ENCODE results near the gene PAGE2B. TPM values are rescaled to one million over a fixed set of nuclear protein-coding genes. Genes with fewer than 3 reads are reported as not detected.

Gene PAGE2B
- total RNA-seq, 4 donors from 2014 or later = not detected

GRCh38 chrX:55072286-55072685 is 2.5 kb upstream of the PAGE2B start:
- no peak overlapping the region for H3K4me3 ChIP-seq
- ATAC-seq (no peak), DNase-seq (no peak)
- intact Hi-C loops (cut with DNase I; ENCODE audit: low total_unique reads) = no loop called here
- no peaks in the 10 kb centered on the region for H3K4me1 ChIP-seq
- H3K27ac ChIP-seq = no peak overlapping the region
- H3K36me3 ChIP-seq = no peaks in the 10 kb centered on the region
- no peaks in the 10 kb centered on the region for H3K27me3 ChIP-seq
- TF ChIP-seq CTCF (IDR thresholded peaks at IDR 0.05 in 4 of 5, conservative IDR thresholded peaks at IDR 0.05 in 1 of 5) = no peak
- TF ChIP-seq POLR2A (IDR thresholded peaks at IDR 0.05) = no peak
- no peaks in the 10 kb centered on the region for H3K9me3 ChIP-seq
- in situ Hi-C loops (cut with MboI; ENCODE audit: low sequenced_read_pairs in 4 of 4) = loop anchor here in 1 of 4 donors (25.0 kb wide), 1 partner anchor 185 kb away; no protein-coding TSS in a partner anchor

GRCh38 chrX:55088795-55089489 is 14.1 kb downstream of the PAGE2B start, which contains the start of gene PAGE2:
Gene PAGE2, plus strand, starts transcription at chrX:55089018. Its CDS starts 1,003 bp downstream, at chrX:55090021.
- Histone ChIP-seq H3K9me3 (peaks cover 0 to 4% (median 0%) of the 10 kb centered on the region in 3 donors), H3K4me1 (no peaks in the 10 kb centered on the region), H3K4me3 (no peak within 1 kb of the TSS), H3K27ac (no peak within 1 kb of the TSS), H3K27me3 (no peaks in the 10 kb centered on the region), H3K36me3 (no peaks in the 10 kb centered on the region)
- intact Hi-C loops (cut with DNase I; ENCODE audit: low total_unique reads) = no loop called here
- TF ChIP-seq CTCF (IDR thresholded peaks at IDR 0.05 in 4 of 5, conservative IDR thresholded peaks at IDR 0.05 in 1 of 5) (no peak), POLR2A (IDR thresholded peaks at IDR 0.05) (no peak)
- ATAC-seq (no peak), DNase-seq (no peak)
- in situ Hi-C loops (cut with MboI; ENCODE audit: low sequenced_read_pairs in 4 of 4) = no loop called here

- no peak for ATAC-seq
- Histone ChIP-seq H3K27me3 (peaks cover 0 to 2% (median 0%) of the 10 kb centered on the region in 3 donors), H3K4me1 (no peaks in the 10 kb centered on the region), H3K36me3 (no peaks in the 10 kb centered on the region), H3K9me3 (no peaks in the 10 kb centered on the region), H3K27ac (no peak overlapping the region), H3K4me3 (no peak overlapping the region)
- intact Hi-C loops (cut with DNase I; ENCODE audit: low total_unique reads) = no loop called here
- no peak for DNase-seq
- in situ Hi-C loops (cut with MboI; ENCODE audit: low sequenced_read_pairs in 4 of 4) = no loop called here
- TF ChIP-seq POLR2A (IDR thresholded peaks at IDR 0.05) (no peak), CTCF (IDR thresholded peaks at IDR 0.05 in 4 of 5, conservative IDR thresholded peaks at IDR 0.05 in 1 of 5) (no peak)
Observed at GRCh38 chrX:55098691-55099090, 23.9 kb downstream of the PAGE2B start.

GRCh38 chrX:55099162-55099561 is 24.3 kb downstream of the PAGE2B start:
- ATAC-seq = no peak
- Histone ChIP-seq H3K36me3 (no peaks in the 10 kb centered on the region), H3K4me3 (no peak overlapping the region), H3K4me1 (no peaks in the 10 kb centered on the region), H3K27ac (no peak overlapping the region), H3K9me3 (no peaks in the 10 kb centered on the region), H3K27me3 (peaks cover 0 to 3% (median 0%) of the 10 kb centered on the region in 3 donors)
- in situ Hi-C loops (cut with MboI; ENCODE audit: low sequenced_read_pairs in 4 of 4) (no loop called here), intact Hi-C loops (cut with DNase I; ENCODE audit: low total_unique reads) (no loop called here)
- TF ChIP-seq CTCF (IDR thresholded peaks at IDR 0.05 in 4 of 5, conservative IDR thresholded peaks at IDR 0.05 in 1 of 5) = no peak
- TF ChIP-seq POLR2A (IDR thresholded peaks at IDR 0.05) = no peak
- no peak for DNase-seq
